Small intestine (tissue), 7 donors: Measurements from ENCODE around the gene AKT3. TPM values are rescaled to one million over a fixed set of nuclear protein-coding genes. Genes with fewer than 3 reads are reported as not detected.

Source experiments
- DNase-seq, 2 donors: peaks; one replicate each; pipeline versions ENCODE4 v3.0.0 to v3.0.0-alpha.2; 2013
- FAIRE-seq: peaks from 2 replicates; lab custom pipeline; 2012; peaks lifted over from hg19 to GRCh38; lab: Jason Lieb, UNC
- H3K27ac ChIP-seq, 3 donors: one replicate each; pipeline ENCODE4 v1.5.1; 2013; ENCODE audit warnings: low read length in 2 of 3, mild to moderate bottlenecking in 2 of 3, control low read depth in 1 of 3, inconsistent platforms in 1 of 3, low read depth in 1 of 3, moderate library complexity in 1 of 3
- H3K27me3 ChIP-seq, 3 donors: one replicate each; pipeline ENCODE4 v1.6.1; 2013; ENCODE audit warnings: low read length in 3 of 3, inconsistent platforms in 1 of 3; ENCODE audit not compliant: control insufficient read depth in 3 of 3, insufficient read depth in 3 of 3
- H3K36me3 ChIP-seq, 3 donors: one replicate each; pipeline ENCODE4 v1.6.1; 2013; ENCODE audit warnings: low read length in 3 of 3, inconsistent platforms in 1 of 3, low read depth in 1 of 3, mild to moderate bottlenecking in 1 of 3, moderate library complexity in 1 of 3; ENCODE audit not compliant: control insufficient read depth in 3 of 3, insufficient read depth in 2 of 3
- H3K4me1 ChIP-seq, 3 donors: one replicate each; pipeline ENCODE4 v1.6.1; 2013; ENCODE audit warnings: low read length in 2 of 3, inconsistent platforms in 1 of 3, low read depth in 1 of 3, mild to moderate bottlenecking in 1 of 3, moderate library complexity in 1 of 3; ENCODE audit not compliant: control insufficient read depth in 3 of 3, insufficient read depth in 2 of 3
- H3K4me3 ChIP-seq, 3 donors: one replicate each; pipeline ENCODE4 v1.5.1; 2013; ENCODE audit warnings: low read length in 3 of 3, control low read depth in 1 of 3, inconsistent platforms in 1 of 3, low read depth in 1 of 3, mild to moderate bottlenecking in 1 of 3, moderate library complexity in 1 of 3
- H3K9me3 ChIP-seq, 2 donors: one replicate each; pipeline ENCODE4 v1.6.1; 2013; ENCODE audit warnings: low read depth in 1 of 2, low read length in 1 of 2; ENCODE audit not compliant: control insufficient read depth in 2 of 2, insufficient read depth in 1 of 2
- WGBS, 3 donors: extraction: QIAGEN DNeasy Blood & Tissue Kit; methylation state at CpG; one replicate each; pipeline ENCODE4 v1.1.7; 2013; 5-methylcytosine and 5-hydroxymethylcytosine counted together
- polyA plus RNA-seq, 4 donors: library from polyadenylated mRNA; stranded (reverse) in 3 of 4; unstranded in 1 of 4; fragments of 200-250 nt in 3 of 4; fragments of 120-200 nt in 1 of 4; gene quantifications; one replicate each; pipeline versions ENCODE4 v1.2.1 to v1.2.3, GENCODE V29; 2013
- donor health status: healthy with polysubstance abuse.
- donor health status: control.
- donor health status: control.
- donor health status: Bipolar disorder and iron deficiency.
- donor health status: healthy.

Gene AKT3
- polyA plus RNA-seq, 4 donors: 0.45 to 8.6 (median 3.6) TPM

DNA sequence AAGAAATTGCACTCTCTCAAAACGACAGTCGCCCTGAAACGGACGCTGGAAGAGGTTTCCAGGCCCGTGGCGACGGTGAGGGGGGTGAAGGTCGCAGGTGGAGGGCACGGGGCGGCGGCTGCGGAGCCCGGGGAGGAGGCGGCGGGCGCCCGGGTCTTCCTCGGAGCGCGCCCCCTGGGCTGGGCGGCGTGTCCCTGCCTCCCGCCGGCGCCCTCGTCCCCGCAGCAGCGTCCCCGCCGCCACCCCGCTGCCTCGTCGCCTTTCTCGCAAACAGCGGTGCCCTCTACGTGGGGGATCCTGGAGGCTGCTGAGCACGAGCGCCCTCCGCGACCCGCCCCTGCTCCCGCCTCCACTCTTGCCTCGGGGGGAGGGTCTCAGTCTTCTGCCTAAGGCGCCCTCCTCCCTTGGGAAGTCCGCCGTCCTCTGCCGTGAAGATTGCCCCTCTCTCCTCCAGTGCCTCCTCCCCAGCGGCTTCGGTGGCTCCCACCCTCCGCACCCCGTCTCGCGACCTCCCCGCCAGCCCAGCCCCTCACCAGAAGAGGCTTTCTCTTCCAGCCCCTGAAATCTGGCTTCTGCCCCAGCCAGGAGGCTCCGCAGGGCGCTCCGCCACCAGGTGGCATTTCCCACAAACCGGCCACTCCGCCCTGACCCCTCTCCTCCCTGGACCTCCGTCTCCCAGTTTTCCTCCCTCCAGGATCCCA is 366.8 kb downstream of the AKT3 start:
- peak overlapping the region in 2 of 3 donors; percentile 37 to 38 for H3K4me3 ChIP-seq
- H3K4me1 ChIP-seq: peaks cover 0 to 2% (median 0%) of the 10 kb centered on the region in 3 donors
- H3K36me3 ChIP-seq: peaks cover 0 to 12% (median 0%) of the 10 kb centered on the region in 3 donors
- no peak for FAIRE-seq
- peaks cover 0 to 7% (median 0%) of the 10 kb centered on the region in 3 donors for H3K27me3 ChIP-seq
- no peaks in the 10 kb centered on the region for H3K9me3 ChIP-seq
- H3K27ac ChIP-seq: no peak overlapping the region
- DNase-seq: peak in 1 of 2 donors; percentile 20
- WGBS, 3 donors: 15 to 63% (median 51%) methylated on average over 33 to 60 of the region's 60 CpGs

GRCh38 chr1:243482141-243483022 is 367.7 kb downstream of the AKT3 start:
- peaks cover 0 to 10% (median 0%) of the 10 kb centered on the region in 3 donors for H3K36me3 ChIP-seq
- no peaks in the 10 kb centered on the region for H3K9me3 ChIP-seq
- FAIRE-seq (no peak), DNase-seq (peak in 1 of 2 donors; percentile 18)
- H3K4me1 ChIP-seq: peaks cover 0 to 2% (median 0%) of the 10 kb centered on the region in 3 donors
- peaks cover 0 to 7% (median 0%) of the 10 kb centered on the region in 3 donors for H3K27me3 ChIP-seq
- WGBS, 3 donors: 36 to 71% (median 61%) methylated on average over 25 of the region's 25 CpGs
- H3K4me3 ChIP-seq: peak overlapping the region in 2 of 3 donors; percentile 37 to 38
- H3K27ac ChIP-seq: no peak overlapping the region

DNA sequence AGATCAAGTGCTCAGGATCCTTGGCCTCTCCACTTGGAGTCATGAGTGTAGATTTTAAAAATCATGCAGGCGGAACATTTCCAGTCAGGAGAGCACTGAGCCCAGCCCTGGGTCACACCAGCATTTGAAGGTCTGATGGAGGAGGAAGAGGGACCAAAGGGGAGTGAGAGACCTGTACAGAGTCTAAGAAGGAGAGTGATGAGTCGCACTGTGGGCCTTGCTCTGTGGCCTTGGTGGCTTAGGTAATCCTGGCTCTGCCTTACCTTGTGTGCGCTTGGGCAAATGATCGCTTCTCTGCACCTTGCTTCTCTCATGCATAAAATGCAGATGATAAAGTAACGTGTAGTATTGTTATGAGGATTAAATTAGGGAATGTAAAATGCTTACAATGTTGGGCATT is 368.9 kb downstream of the AKT3 start:
- no peak for FAIRE-seq

DNA sequence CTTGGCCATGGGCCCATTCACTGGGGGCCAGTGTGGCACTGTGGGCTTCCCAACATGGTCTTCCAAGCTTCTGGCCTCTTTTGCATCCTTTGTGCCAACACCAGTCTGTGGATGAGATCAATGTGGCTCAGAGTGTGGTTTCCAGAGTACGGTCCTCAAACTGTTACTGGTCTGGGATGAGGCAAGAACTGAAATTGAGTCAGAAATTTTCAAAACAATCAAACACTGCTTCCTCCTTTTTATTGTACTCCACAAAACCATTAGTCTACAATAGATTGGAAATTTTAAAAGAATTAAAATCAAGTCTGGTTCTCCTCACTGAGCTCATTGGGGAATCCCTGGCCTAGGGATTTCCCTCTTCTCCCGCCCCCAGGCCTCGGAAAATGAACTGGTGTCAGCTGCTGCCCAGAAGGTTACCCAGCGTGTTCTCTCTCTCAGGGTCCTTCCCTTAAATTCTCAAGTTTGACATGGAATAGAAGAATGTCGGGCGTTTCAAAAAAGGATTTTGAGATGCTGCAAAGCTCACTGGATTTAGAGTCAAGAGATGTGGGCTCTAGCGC is 372.2 kb downstream of the AKT3 start:
- no peak overlapping the region for H3K4me3 ChIP-seq
- H3K9me3 ChIP-seq: no peaks in the 10 kb centered on the region
- peaks cover 0 to 6% (median 0%) of the 10 kb centered on the region in 3 donors for H3K27me3 ChIP-seq
- peaks cover 0 to 13% (median 0%) of the 10 kb centered on the region in 3 donors for H3K36me3 ChIP-seq
- no peak overlapping the region for H3K27ac ChIP-seq
- FAIRE-seq (no peak), DNase-seq (no peak)
- H3K4me1 ChIP-seq: peaks cover 0 to 2% (median 0%) of the 10 kb centered on the region in 3 donors
- WGBS, 3 donors: 93 to 95% (median 94%) methylated on average over 7 of the region's 7 CpGs

More for the DNA sequence above, 368.9 kb downstream of the AKT3 start:
- H3K27ac ChIP-seq: no peak overlapping the region
- peaks cover 0 to 7% (median 0%) of the 10 kb centered on the region in 3 donors for H3K27me3 ChIP-seq
- H3K9me3 ChIP-seq: no peaks in the 10 kb centered on the region
- H3K36me3 ChIP-seq: peaks cover 0 to 5% (median 0%) of the 10 kb centered on the region in 3 donors
- peaks cover 0 to 2% (median 0%) of the 10 kb centered on the region in 3 donors for H3K4me1 ChIP-seq
- 96 to 97% (median 97%) methylated on average over 5 of the region's 5 CpGs for WGBS, 3 donors
- H3K4me3 ChIP-seq: no peak overlapping the region
- DNase-seq: no peak

DNA sequence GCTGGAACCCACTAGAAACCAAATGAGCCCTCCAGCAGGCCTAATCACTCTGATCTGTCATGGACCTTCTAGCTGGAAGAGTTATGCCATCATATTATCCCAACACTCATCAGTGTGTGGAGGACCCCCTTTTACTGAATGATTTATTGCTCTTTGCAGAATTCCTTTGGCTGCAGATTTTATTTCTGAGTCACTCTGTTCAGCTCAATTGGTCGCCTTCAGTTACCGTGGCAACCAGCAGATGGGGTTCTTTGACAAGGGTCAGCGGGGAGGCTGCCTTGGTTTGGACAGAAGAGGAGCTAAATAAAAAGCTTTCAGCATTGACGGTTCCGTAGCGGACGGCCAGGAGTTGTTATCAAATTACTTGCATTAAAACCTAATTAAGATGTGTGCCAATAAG is 374.1 kb downstream of the AKT3 start:
- DNase-seq (no peak), FAIRE-seq (no peak)
- H3K9me3 ChIP-seq: no peaks in the 10 kb centered on the region
- peaks cover 0 to 4% (median 0%) of the 10 kb centered on the region in 3 donors for H3K4me1 ChIP-seq
- no peak overlapping the region for H3K4me3 ChIP-seq
- H3K27ac ChIP-seq: no peak overlapping the region
- 77 to 95% (median 92%) methylated on average over 7 of the region's 7 CpGs for WGBS, 3 donors
- H3K36me3 ChIP-seq: peaks cover 0 to 13% (median 0%) of the 10 kb centered on the region in 3 donors
- no peaks in the 10 kb centered on the region for H3K27me3 ChIP-seq

- Histone ChIP-seq H3K4me3 (no peak overlapping the region), H3K27me3 (no peaks in the 10 kb centered on the region), H3K27ac (no peak overlapping the region), H3K4me1 (peaks cover 0 to 4% (median 0%) of the 10 kb centered on the region in 3 donors), H3K36me3 (peaks cover 0 to 18% (median 0%) of the 10 kb centered on the region in 3 donors), H3K9me3 (no peaks in the 10 kb centered on the region)
- DNase-seq: no peak
- no peak for FAIRE-seq
- WGBS, 3 donors: 94 to 98% (median 97%) methylated on average over 9 of the region's 9 CpGs
Observed at GRCh38 chr1:243474906-243475305, 375.1 kb downstream of the AKT3 start.

- no peak overlapping the region for H3K4me3 ChIP-seq
Observed at GRCh38 chr1:243474136-243474881, 375.7 kb downstream of the AKT3 start.

More at GRCh38 chr1:243474136-243474881, 375.7 kb downstream of the AKT3 start:
- H3K27ac ChIP-seq: peak overlapping the region in 1 of 3 donors; percentile 33
- H3K27me3 ChIP-seq: no peaks in the 10 kb centered on the region
- H3K9me3 ChIP-seq: no peaks in the 10 kb centered on the region
- WGBS, 3 donors: 87 to 95% (median 93%) methylated on average over 51 to 55 of the region's 55 CpGs
- H3K36me3 ChIP-seq: peaks cover 0 to 18% (median 0%) of the 10 kb centered on the region in 3 donors
- peaks cover 0 to 4% (median 0%) of the 10 kb centered on the region in 3 donors for H3K4me1 ChIP-seq
- no peak for FAIRE-seq
- DNase-seq: no peak
